ENCODE measurements around the gene GON4L. TPM values are rescaled to one million over a fixed set of nuclear protein-coding genes. Genes with fewer than 3 reads are reported as not detected.
A peak's percentile ranks its signal among the peaks of the same experiment; 100 is the strongest.
"Not testable (repeated sequence)": the region's sequence is repeated elsewhere in the genome, so short reads cannot be mapped to it uniquely, and the experiment has no call there.

Gene GON4L
- total RNA-seq, 1 experiment from 2014 or later, result 54.4 TPM

DNA sequence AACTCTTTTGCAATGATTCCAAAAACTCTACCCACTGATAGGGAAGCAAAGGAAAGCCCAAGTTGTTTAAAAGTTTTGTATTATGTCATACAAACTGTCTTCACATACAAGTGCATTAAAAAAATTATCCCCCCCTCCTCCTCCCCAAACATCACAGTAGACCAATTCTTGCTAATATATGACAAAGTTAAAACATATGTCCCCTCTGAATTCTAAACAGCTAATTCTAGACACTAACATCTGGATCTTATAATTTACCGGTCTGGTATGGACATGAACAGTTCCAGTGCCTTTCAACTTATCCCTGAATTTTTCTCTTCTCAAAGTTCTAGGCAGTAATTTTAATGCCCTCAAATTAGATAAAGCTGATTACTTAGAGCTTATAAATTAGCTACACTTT is 40.7 kb upstream of the GON4L start:
- peaks cover 41% of the 10 kb centered on the region for H3K36me3 Mint-ChIP-seq
- no peak overlapping the region for H3K27ac Mint-ChIP-seq

DNA sequence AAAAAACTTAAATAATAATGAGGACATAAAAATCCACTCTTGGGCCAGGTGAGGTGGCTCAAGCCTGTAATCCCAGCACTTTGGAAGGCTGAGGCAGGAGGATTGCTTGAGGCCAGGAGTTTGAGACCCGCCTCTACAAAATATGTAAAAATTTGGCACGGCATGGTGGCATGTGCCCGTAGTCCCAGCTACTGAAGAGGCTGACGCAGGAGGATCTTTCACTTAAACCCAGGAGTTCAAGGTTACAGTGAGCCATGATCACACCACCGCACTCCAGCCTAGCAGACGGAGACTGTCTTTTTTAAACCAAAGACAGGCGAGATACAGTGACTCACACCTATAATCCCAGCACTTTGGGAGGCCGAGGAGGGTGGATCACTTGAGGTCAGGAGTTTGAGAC is 39.5 kb upstream of the GON4L start:
- H3K4me3 Mint-ChIP-seq; ATAC-seq; H3K27me3 Mint-ChIP-seq (ENCODE audit: low read depth); DNase-seq (ENCODE audit: low spot score); H3K27ac Mint-ChIP-seq; H3K4me1 Mint-ChIP-seq; CTCF ChIA-PET; H3K9me3 Mint-ChIP-seq; POLR2A ChIA-PET: not testable (repeated sequence)
- peaks cover 36% of the 10 kb centered on the region for H3K36me3 Mint-ChIP-seq

More for the DNA sequence above, 40.7 kb upstream of the GON4L start:
- ChIA-PET POLR2A (no interaction called here), CTCF (no interaction called here)
- no peaks in the 10 kb centered on the region for H3K9me3 Mint-ChIP-seq
- no peaks in the 10 kb centered on the region for H3K27me3 Mint-ChIP-seq (ENCODE audit: low read depth)
- H3K4me3 Mint-ChIP-seq, result no peak overlapping the region
- no peaks in the 10 kb centered on the region for H3K4me1 Mint-ChIP-seq
- ATAC-seq, result no peak
- TF ChIP-seq NR3C1 (CRISPR knock-in tag; conservative IDR thresholded peaks at IDR 0.05; ENCODE audit: low read depth) (no peak), MYBL2 (CRISPR knock-in tag; IDR thresholded peaks at IDR 0.05) (no peak), TEAD1 (CRISPR knock-in tag; IDR thresholded peaks at IDR 0.05) (no peak), NFATC4 (CRISPR knock-in tag; IDR thresholded peaks at IDR 0.05) (no peak), TP53 (CRISPR knock-in tag; IDR thresholded peaks at IDR 0.05) (no peak), ZNF317 (CRISPR knock-in tag; IDR thresholded peaks at IDR 0.05; ENCODE audit: borderline replicate concordance, low read depth) (no peak)
- TF ChIP-seq, protein P1, sequence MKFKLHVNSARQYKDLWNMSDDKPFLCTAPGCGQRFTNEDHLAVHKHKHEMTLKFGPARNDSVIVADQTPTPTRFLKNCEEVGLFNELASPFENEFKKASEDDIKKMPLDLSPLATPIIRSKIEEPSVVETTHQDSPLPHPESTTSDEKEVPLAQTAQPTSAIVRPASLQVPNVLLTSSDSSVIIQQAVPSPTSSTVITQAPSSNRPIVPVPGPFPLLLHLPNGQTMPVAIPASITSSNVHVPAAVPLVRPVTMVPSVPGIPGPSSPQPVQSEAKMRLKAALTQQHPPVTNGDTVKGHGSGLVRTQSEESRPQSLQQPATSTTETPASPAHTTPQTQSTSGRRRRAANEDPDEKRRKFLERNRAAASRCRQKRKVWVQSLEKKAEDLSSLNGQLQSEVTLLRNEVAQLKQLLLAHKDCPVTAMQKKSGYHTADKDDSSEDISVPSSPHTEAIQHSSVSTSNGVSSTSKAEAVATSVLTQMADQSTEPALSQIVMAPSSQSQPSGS (CRISPR knock-in tag; IDR thresholded peaks at IDR 0.05; ENCODE audit: borderline replicate concordance, low read depth), result no peak
- TF ChIP-seq, protein P2, sequence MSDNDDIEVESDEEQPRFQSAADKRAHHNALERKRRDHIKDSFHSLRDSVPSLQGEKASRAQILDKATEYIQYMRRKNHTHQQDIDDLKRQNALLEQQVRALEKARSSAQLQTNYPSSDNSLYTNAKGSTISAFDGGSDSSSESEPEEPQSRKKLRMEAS (CRISPR knock-in tag; IDR thresholded peaks at IDR 0.05), result no peak
- DNase-seq (ENCODE audit: low spot score), result no peak

DNA sequence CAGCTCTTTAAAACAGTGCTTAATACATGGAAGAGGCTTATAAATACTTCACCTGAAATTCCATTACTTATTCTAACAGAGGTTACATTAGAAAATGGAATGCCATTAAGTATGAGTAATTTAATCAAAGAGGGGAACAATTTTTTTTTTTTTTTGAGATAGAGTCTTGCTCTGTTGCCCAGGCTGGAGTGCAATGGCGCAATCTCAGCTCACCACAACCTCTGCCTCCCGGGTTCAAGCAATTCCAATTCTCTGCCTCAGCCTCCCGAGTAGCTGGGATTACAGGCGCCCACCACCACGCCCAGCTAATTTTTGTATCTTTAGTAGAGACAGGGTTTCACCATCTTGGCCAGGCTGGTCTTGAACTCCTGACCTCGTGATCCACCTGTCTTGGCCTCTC is 38.6 kb upstream of the GON4L start:
- H3K27me3 Mint-ChIP-seq (ENCODE audit: low read depth); H3K27ac Mint-ChIP-seq; H3K4me3 Mint-ChIP-seq; POLR2A ChIA-PET; H3K9me3 Mint-ChIP-seq; H3K4me1 Mint-ChIP-seq; ATAC-seq; DNase-seq (ENCODE audit: low spot score): not testable (repeated sequence)
- CTCF ChIA-PET, result interaction anchor here (0.6 kb wide), 1 partner anchor 112 kb away, joined by 3 read pairs; no protein-coding TSS in a partner anchor
- H3K36me3 Mint-ChIP-seq, result peaks cover 31% of the 10 kb centered on the region

DNA sequence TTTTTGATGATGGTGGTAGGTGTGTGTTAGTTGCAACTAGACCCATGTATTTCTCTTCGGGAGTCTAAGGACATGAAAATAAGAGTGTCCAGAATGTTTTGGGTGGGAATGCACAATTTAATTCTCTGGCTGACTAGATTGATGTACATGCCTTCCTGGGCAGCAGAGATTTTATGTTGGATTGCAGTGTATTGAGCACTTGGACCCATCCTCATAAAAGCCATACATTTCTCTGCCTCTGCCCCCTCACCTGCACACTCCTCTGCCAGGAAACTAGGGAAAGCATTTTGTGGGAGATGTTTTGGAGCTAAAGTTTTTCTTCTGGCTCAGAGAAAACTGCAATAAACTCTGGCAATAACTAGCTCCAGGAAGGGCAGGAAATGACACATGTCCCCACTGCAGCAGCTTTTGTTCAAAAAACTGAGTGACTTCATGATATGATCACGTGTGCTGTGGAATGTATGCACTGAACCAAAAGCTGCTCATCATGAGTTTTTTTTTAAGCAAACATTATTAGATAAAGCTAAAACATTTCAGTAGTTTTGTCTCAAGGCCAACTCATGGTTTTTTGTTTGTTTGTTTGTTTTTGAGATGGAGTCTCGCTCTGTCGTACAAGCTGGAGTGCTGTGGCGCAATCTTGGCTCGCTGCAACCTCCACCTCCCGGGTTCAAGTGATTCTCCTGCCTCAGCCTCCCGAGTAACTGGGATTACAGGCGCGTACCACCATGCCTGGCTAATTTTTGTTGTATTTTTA is 36.6 kb upstream of the GON4L start:
- Mint-ChIP-seq H3K27ac (peak overlapping the region; percentile 0), H3K36me3 (peaks cover 12% of the 10 kb centered on the region), H3K27me3 (ENCODE audit: low read depth) (no peaks in the 10 kb centered on the region), H3K4me3 (no peak overlapping the region), H3K9me3 (no peaks in the 10 kb centered on the region), H3K4me1 (no peaks in the 10 kb centered on the region)
- ChIA-PET POLR2A (interaction anchor here (0.6 kb wide), 1 partner anchor 27 kb away, joined by 9 read pairs; no protein-coding TSS in a partner anchor), CTCF (no interaction called here)
- ATAC-seq (no peak), DNase-seq (ENCODE audit: low spot score) (no peak)
- TF ChIP-seq, protein P3, sequence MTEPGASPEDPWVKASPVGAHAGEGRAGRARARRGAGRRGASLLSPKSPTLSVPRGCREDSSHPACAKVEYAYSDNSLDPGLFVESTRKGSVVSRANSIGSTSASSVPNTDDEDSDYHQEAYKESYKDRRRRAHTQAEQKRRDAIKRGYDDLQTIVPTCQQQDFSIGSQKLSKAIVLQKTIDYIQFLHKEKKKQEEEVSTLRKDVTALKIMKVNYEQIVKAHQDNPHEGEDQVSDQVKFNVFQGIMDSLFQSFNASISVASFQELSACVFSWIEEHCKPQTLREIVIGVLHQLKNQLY (CRISPR knock-in tag; IDR thresholded peaks at IDR 0.05), result no peak
- no peak for TF ChIP-seq RELA (CRISPR knock-in tag; IDR thresholded peaks at IDR 0.05; ENCODE audit: borderline replicate concordance)
- TF ChIP-seq GABPB1 (CRISPR knock-in tag; IDR thresholded peaks at IDR 0.05), result peak; percentile 41; the same call in 1 of the 2 replicates

DNA sequence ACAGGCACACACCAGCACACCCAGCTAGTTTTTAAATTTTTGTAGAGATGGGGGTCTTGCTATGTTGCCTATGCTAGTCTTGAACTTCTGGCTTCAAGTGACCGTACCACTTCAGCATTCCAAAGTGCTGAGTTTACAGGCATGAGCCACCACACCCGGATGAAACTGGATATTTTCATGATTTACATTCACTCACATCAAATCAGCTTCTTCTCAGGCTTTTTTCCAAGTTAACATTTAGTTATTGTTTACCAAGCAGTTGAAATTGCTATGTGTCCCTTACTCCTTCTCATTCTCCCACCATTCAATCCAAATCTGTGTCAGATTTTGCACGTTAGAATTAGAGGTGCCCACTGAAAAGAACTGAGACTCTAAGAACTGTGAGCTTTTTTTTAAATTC is 35.8 kb upstream of the GON4L start:
- ChIA-PET CTCF (no interaction called here), POLR2A (no interaction called here)
- DNase-seq (ENCODE audit: low spot score) (no peak), ATAC-seq (no peak)
- no peaks in the 10 kb centered on the region for H3K9me3 Mint-ChIP-seq
- peaks cover 10% of the 10 kb centered on the region for H3K36me3 Mint-ChIP-seq
- H3K27me3 Mint-ChIP-seq (ENCODE audit: low read depth), result no peaks in the 10 kb centered on the region
- H3K4me1 Mint-ChIP-seq, result no peaks in the 10 kb centered on the region
- no peak overlapping the region for H3K27ac Mint-ChIP-seq
- no peak overlapping the region for H3K4me3 Mint-ChIP-seq
- no peak for TF ChIP-seq CBFB (CRISPR knock-in tag; IDR thresholded peaks at IDR 0.05; ENCODE audit: low read depth)
- no peak for TF ChIP-seq ZNF219 (CRISPR knock-in tag; IDR thresholded peaks at IDR 0.05; ENCODE audit: borderline replicate concordance)
- TF ChIP-seq, protein P4, sequence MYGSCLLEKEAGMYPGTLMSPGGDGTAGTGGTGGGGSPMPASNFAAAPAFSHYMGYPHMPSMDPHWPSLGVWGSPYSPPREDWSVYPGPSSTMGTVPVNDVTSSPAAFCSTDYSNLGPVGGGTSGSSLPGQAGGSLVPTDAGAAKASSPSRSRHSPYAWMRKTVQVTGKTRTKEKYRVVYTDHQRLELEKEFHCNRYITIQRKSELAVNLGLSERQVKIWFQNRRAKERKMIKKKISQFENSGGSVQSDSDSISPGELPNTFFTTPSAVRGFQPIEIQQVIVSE (CRISPR knock-in tag; IDR thresholded peaks at IDR 0.05; ENCODE audit: borderline replicate concordance), result no peak
- TF ChIP-seq MYBL2 (CRISPR knock-in tag; IDR thresholded peaks at IDR 0.05), result no peak
- TF ChIP-seq ZNF263 (CRISPR knock-in tag; IDR thresholded peaks at IDR 0.05; ENCODE audit: low read depth), result no peak
- TF ChIP-seq, protein P5, sequence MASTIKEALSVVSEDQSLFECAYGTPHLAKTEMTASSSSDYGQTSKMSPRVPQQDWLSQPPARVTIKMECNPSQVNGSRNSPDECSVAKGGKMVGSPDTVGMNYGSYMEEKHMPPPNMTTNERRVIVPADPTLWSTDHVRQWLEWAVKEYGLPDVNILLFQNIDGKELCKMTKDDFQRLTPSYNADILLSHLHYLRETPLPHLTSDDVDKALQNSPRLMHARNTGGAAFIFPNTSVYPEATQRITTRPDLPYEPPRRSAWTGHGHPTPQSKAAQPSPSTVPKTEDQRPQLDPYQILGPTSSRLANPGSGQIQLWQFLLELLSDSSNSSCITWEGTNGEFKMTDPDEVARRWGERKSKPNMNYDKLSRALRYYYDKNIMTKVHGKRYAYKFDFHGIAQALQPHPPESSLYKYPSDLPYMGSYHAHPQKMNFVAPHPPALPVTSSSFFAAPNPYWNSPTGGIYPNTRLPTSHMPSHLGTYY (CRISPR knock-in tag; IDR thresholded peaks at IDR 0.05), result no peak
- TF ChIP-seq, protein P6, sequence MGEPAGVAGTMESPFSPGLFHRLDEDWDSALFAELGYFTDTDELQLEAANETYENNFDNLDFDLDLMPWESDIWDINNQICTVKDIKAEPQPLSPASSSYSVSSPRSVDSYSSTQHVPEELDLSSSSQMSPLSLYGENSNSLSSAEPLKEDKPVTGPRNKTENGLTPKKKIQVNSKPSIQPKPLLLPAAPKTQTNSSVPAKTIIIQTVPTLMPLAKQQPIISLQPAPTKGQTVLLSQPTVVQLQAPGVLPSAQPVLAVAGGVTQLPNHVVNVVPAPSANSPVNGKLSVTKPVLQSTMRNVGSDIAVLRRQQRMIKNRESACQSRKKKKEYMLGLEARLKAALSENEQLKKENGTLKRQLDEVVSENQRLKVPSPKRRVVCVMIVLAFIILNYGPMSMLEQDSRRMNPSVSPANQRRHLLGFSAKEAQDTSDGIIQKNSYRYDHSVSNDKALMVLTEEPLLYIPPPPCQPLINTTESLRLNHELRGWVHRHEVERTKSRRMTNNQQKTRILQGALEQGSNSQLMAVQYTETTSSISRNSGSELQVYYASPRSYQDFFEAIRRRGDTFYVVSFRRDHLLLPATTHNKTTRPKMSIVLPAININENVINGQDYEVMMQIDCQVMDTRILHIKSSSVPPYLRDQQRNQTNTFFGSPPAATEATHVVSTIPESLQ (CRISPR knock-in tag; IDR thresholded peaks at IDR 0.05), result no peak
